Endothelial cell of umbilical vein (primary cell): ENCODE results near the gene TMEM181. TPM values are rescaled to one million over a fixed set of nuclear protein-coding genes. Genes with fewer than 3 reads are reported as not detected.
"Not testable (repeated sequence)": the region's sequence is repeated elsewhere in the genome, so short reads cannot be mapped to it uniquely, and the experiment has no call there.

Experiments used
- BruUV-seq: library from RNA; stranded (reverse); fragments of 400-500 nt; replicated peaks from 2 replicates; lab custom pipeline; 2021; lab: Mats Ljungman, UMichigan
- CTCF ChIA-PET: fragments of 300-600, 350-600 bp; sonication (Branson Sonifier 250); formaldehyde crosslinking; loops from one replicate; lab custom pipeline; 2021; ENCODE audit warnings: antibody characterized with exemption, inconsistent platforms; lab: Charles Lee
- POLR2A ChIA-PET: fragments of 300-600, 350-600 bp; sonication (Branson Sonifier 250); formaldehyde crosslinking; loops from one replicate; lab custom pipeline; 2021; ENCODE audit warnings: antibody characterized with exemption, inconsistent platforms; lab: Charles Lee
- DNase-seq: peaks from one replicate; pipeline ENCODE4 v3.0.0-alpha.2; 2011; ENCODE audit warnings: low read depth, low spot score
- FAIRE-seq: peaks from 2 replicates; lab custom pipeline; 2011; peaks lifted over from hg19 to GRCh38; lab: Jason Lieb, UNC
- H2AFZ ChIP-seq: 2 replicates; pipeline ENCODE4 v1.6.0; 2012; ENCODE audit warnings: low read depth, low read length, control low read depth, inconsistent platforms
- H3K27ac ChIP-seq: 2 replicates; pipeline ENCODE4 v1.5.1; 2011; ENCODE audit warnings: low read depth, mild to moderate bottlenecking, control low read depth, low read length, moderate library complexity; ENCODE audit not compliant: insufficient read depth
- H3K27me3 ChIP-seq, 2 experiments: 2 replicates each; pipeline versions ENCODE4 v1.6.0 to v1.6.1; 2011; ENCODE audit warnings: low read length in 2 of 2, mixed read lengths in 1 of 2; ENCODE audit not compliant: control insufficient read depth in 2 of 2, insufficient read depth in 2 of 2
- H3K36me3 ChIP-seq, 2 experiments: 2 replicates in 1 of 2; 3 replicates in 1 of 2; pipeline ENCODE4 v1.5.1; 2011; ENCODE audit warnings: low read length in 2 of 2, mild to moderate bottlenecking in 1 of 2, moderate library complexity in 1 of 2; ENCODE audit not compliant: control insufficient read depth in 2 of 2, insufficient read depth in 2 of 2; ENCODE audit errors: extremely low read depth in 1 of 2
- H3K4me1 ChIP-seq: 3 replicates; pipeline ENCODE4 v1.5.1; 2011; ENCODE audit warnings: mild to moderate bottlenecking, low read length; ENCODE audit not compliant: control insufficient read depth, insufficient read depth; ENCODE audit errors: extremely low read depth
- H3K4me2 ChIP-seq: 2 replicates; pipeline ENCODE4 v1.6.1; 2011; ENCODE audit warnings: low read length, control low read depth, mixed read lengths; ENCODE audit not compliant: insufficient read depth
- H3K4me3 ChIP-seq, 3 experiments: fragments of 200-600 bp in 1 of 3; sonication (generic), shearing (Covaris generic) in 1 of 3; replicated peaks in 1 of 3; 2 replicates each; pipeline ENCODE4 v1.5.1; 2011 to 2016; ENCODE audit warnings: control low read depth in 3 of 3, low read length in 3 of 3, mild to moderate bottlenecking in 2 of 3, inconsistent platforms in 1 of 3, low read depth in 1 of 3, moderate library complexity in 1 of 3; ENCODE audit not compliant: insufficient read depth in 1 of 3
- H3K79me2 ChIP-seq: 2 replicates; pipeline ENCODE4 v1.6.0; 2012; ENCODE audit warnings: low read length, inconsistent platforms; ENCODE audit not compliant: control insufficient read depth, insufficient read depth
- H3K9ac ChIP-seq: replicated peaks from 2 replicates; pipeline ENCODE3; 2011; ENCODE audit warnings: low read length, control low read depth; ENCODE audit not compliant: insufficient read depth; ENCODE audit errors: extremely low read depth
- H3K9me1 ChIP-seq: replicated peaks from 3 replicates; pipeline ENCODE4 v1.6.0; 2011; ENCODE audit warnings: mild to moderate bottlenecking, low read length; ENCODE audit not compliant: control insufficient read depth, insufficient read depth; ENCODE audit errors: extremely low read depth
- H3K9me3 ChIP-seq: replicated peaks from 2 replicates; pipeline ENCODE4 v1.5.1; 2012; ENCODE audit warnings: low read length, inconsistent platforms; ENCODE audit not compliant: control insufficient read depth, insufficient read depth
- H4K20me1 ChIP-seq: replicated peaks from 2 replicates; pipeline ENCODE3; 2011; ENCODE audit warnings: mild to moderate bottlenecking, low read length; ENCODE audit not compliant: control insufficient read depth, insufficient read depth; ENCODE audit errors: extremely low read depth
- CTCF ChIP-seq, 2 donors: IDR thresholded peaks; 1 replicate in 1 of 2; 2 replicates in 1 of 2; pipeline ENCODE4 v1.5.1; 2011; ENCODE audit warnings: low read length in 2 of 2, mild to moderate bottlenecking in 2 of 2, moderate library complexity in 2 of 2, control low read depth in 1 of 2, inconsistent platforms in 1 of 2, low read depth in 1 of 2; ENCODE audit not compliant: insufficient read depth in 1 of 2; ENCODE audit errors: extremely low read depth in 1 of 2
- EZH2 ChIP-seq: IDR thresholded peaks from 2 replicates; pipeline ENCODE4 v1.6.1; 2012; ENCODE audit warnings: borderline replicate concordance, low read depth, mild to moderate bottlenecking, moderate library complexity, low read length, inconsistent platforms; ENCODE audit not compliant: severe bottlenecking
- FOS ChIP-seq: IDR thresholded peaks from 2 replicates; pipeline ENCODE4 v1.6.1; 2011; ENCODE audit warnings: mild to moderate bottlenecking, low read length, moderate library complexity, borderline replicate concordance; ENCODE audit not compliant: insufficient read depth
- GATA2 ChIP-seq: IDR thresholded peaks from 2 replicates; pipeline ENCODE4 v1.7.0; 2011; ENCODE audit warnings: low read depth, mild to moderate bottlenecking, moderate library complexity, mixed read lengths, low read length; ENCODE audit not compliant: insufficient read length, insufficient read depth
- JUN ChIP-seq: IDR thresholded peaks from 2 replicates; pipeline ENCODE4 v1.6.1; 2011; ENCODE audit warnings: borderline replicate concordance, low read depth; ENCODE audit not compliant: insufficient read length, insufficient read depth
- MAX ChIP-seq: IDR thresholded peaks from 2 replicates; pipeline ENCODE4 v1.6.1; 2011; ENCODE audit not compliant: insufficient read depth, insufficient read length
- MYC ChIP-seq: IDR thresholded peaks from one replicate; pipeline ENCODE4 v1.6.1; 2011; ENCODE audit warnings: mild to moderate bottlenecking, low read depth, low read length
- POLR2A ChIP-seq: IDR thresholded peaks from 2 replicates; pipeline ENCODE4 v1.6.1; 2012; ENCODE audit warnings: low read depth, mild to moderate bottlenecking, control low read depth, low read length
- POLR2AphosphoS5 ChIP-seq: IDR thresholded peaks from 2 replicates; pipeline ENCODE4 v1.6.1; 2012; ENCODE audit warnings: low read depth, mild to moderate bottlenecking, control low read depth, low read length, moderate library complexity; ENCODE audit not compliant: insufficient read depth
- dilution Hi-C: fragments of 300-500 bp; cut with MboI; formaldehyde crosslinking; loops from one replicate; pipeline ENCODE4 v1.15.0; 2019; ENCODE audit warnings: low sequenced_read_pairs; ENCODE audit not compliant: extremely low pct_ligation_motif_present
- intact Hi-C: fragments of 100-400 bp; cut with micrococcal nuclease; formaldehyde crosslinking; loops from one replicate; pipeline ENCODE4 v1.10.0; 2022
- polyA plus RNA-seq, 4 experiments: library from polyadenylated mRNA; depleted of rRNA in 3 of 4; stranded (reverse) in 3 of 4; unstranded in 1 of 4; fragments of >200 nt; gene quantifications; 2 replicates each; pipeline versions ENCODE4 v1.2.1 to v1.2.3, GENCODE V29; 2011 to 2012; ENCODE audit warnings: missing spikeins in 1 of 4
- total RNA-seq: library from RNA; stranded (reverse); gene quantifications from 2 replicates; pipeline ENCODE4 v1.2.3, GENCODE V29; 2021

Gene TMEM181
- total and polyA plus RNA-seq, 2 donors (not counting 3 experiments of a cell fraction or from before 2014, with no cell fraction given) = 21.7 to 33.5 TPM

- H3K36me3 ChIP-seq = no peaks in the 10 kb centered on the region
- H3K27me3 ChIP-seq = no peaks in the 10 kb centered on the region
- no peaks in the 10 kb centered on the region for H3K9me1 ChIP-seq
- H3K4me1 ChIP-seq = peaks cover 5% of the 10 kb centered on the region
- CTCF ChIA-PET = interaction anchor here (1.7 kb wide), 1 partner anchor 441 kb away, joined by 6 read pairs; no protein-coding TSS in a partner anchor
- H4K20me1 ChIP-seq = no peaks in the 10 kb centered on the region
- no peak overlapping the region for H2AFZ ChIP-seq
- no peak overlapping the region for H3K27ac ChIP-seq
- TF ChIP-seq POLR2AphosphoS5 (no peak), FOS (no peak), POLR2A (no peak), MYC (no peak), JUN (no peak), EZH2 (no peak), GATA2 (no peak), MAX (no peak), CTCF (IDR thresholded peaks at IDR 0.05; ENCODE audit: extremely low read depth in 1 of 2, insufficient read depth in 1 of 2, low read depth in 1 of 2, low read length in 2 of 2) (no peak)
- H3K79me2 ChIP-seq = no peaks in the 10 kb centered on the region
- no peak overlapping the region for H3K4me3 ChIP-seq
- dilution Hi-C loops (no loop called here), intact Hi-C loops (no loop called here)
- POLR2A ChIA-PET = no interaction called here
- no peaks in the 10 kb centered on the region for H3K9me3 ChIP-seq
- DNase-seq (no peak), FAIRE-seq (no peak)
- H3K4me2 ChIP-seq = no peak overlapping the region
- no peak overlapping the region for H3K9ac ChIP-seq
- no TSS peak for BruUV-seq
These were observed 95.9 kb downstream of the TMEM181 start for GRCh38 chr6:158655569-158656450.

GRCh38 chr6:158656986-158657385 lies 97.1 kb downstream of the TMEM181 start:
- H3K79me2 ChIP-seq, FAIRE-seq, H3K4me3 ChIP-seq, H3K9me1 ChIP-seq, H2AFZ ChIP-seq, H3K9me3 ChIP-seq, CTCF ChIA-PET, H3K27me3 ChIP-seq, H3K36me3 ChIP-seq, H3K27ac ChIP-seq, H3K4me2 ChIP-seq, intact Hi-C loops, H3K9ac ChIP-seq, dilution Hi-C loops, POLR2A ChIA-PET, H4K20me1 ChIP-seq, H3K4me1 ChIP-seq, DNase-seq, BruUV-seq: not testable (repeated sequence)
